ENCODE results near the gene TSN.

GRCh38 chr2:121804997-121805765, 49.7 kb downstream of the TSN start:
- TF ChIP-seq CTCF (conservative IDR thresholded peaks at IDR 0.05 in 1 of 2, IDR thresholded peaks at IDR 0.05 in 1 of 2; ENCODE audit: low read depth in 1 of 2, low read length in 2 of 2) (no peak), EZH2 (IDR thresholded peaks at IDR 0.05; ENCODE audit: low read length, missing control alignments) (no peak)
